GM18951 (cell line): ENCODE measurements around the gene APOBEC4.

ENCODE experiments used
- POLR2A ChIP-seq: IDR thresholded peaks from 4 replicates; pipeline ENCODE4 v1.6.1; 2011; ENCODE audit warnings: mild to moderate bottlenecking; ENCODE audit not compliant: insufficient read length, insufficient read depth; ENCODE audit errors: extremely low read depth
- in situ Hi-C: fragments of 300-500 bp; cut with MboI; formaldehyde crosslinking; loops from one replicate; pipeline ENCODE4 v1.12.0; 2022; ENCODE audit warnings: low sequenced_read_pairs, mixed read lengths, inconsistent platforms; ENCODE audit not compliant: unreplicated experiment

The APOBEC4 gene

DNA sequence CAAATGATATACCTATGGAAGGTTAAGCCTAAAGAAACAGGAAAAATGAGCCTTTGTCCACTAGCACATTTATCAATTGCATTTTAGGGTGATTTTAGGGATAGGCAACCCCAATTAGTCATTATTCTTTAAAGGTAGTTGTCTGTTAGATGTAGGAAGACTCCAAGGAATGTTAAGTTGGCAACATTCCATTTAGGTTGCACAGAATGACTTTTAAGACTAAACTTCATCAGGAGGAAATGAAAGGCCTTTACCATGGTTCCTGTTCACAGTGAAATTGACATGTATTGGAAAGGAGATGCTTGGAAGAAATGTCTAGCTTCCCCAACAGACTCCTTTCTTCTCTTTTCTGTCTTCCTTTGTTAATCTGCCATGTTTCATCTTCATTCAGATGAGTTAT lies 1.6 kb upstream of the APOBEC4 start:
- in situ Hi-C loops = no loop called here
- TF ChIP-seq POLR2A = no peak

DNA sequence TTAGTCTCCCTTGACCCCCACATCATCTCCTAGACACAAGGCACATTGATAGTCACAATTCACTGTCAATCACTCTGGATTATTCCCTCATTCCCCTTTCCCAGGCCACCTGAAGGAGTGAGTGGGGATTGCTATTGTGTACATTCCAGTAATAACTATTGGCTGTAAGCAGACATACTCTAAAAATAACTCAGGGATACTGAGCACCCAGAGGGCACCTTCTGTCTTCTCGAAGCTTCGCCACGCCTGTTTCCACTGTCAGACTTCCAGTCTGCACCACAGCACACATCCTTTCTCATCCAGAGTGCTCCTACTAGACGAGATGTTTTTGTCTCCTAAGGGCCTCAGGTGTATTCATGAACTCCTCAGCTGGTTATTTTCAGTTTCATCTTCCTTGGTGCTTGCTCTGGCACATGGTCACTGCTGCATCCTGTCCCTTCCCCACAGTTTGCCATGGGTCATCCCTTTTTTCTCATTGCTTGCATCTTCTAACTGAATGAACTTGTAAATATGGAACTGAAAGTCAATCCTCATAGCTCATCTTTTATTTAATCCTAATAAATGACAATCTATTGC lies 848 bp upstream of the APOBEC4 start:
- in situ Hi-C loops = no loop called here
- TF ChIP-seq POLR2A = no peak

DNA sequence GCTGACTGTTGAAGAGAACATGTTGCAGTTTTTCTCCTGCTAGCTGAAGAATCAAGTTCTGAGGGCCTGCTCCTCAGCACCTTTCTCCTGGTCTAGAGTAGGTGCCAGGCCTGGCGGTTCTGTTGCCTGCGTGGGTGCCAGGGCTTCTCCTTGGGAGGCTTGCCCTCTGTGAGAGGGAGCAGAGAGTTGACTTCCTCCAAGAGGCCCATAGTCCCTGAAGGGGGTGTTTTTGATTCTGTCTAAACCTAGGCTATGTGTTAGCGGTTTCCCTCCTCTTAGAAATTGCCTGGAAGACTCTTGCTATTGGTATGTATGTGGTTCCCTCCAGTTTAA lies 312 bp upstream of the APOBEC4 start:
- no peak for TF ChIP-seq POLR2A
- in situ Hi-C loops = no loop called here

DNA sequence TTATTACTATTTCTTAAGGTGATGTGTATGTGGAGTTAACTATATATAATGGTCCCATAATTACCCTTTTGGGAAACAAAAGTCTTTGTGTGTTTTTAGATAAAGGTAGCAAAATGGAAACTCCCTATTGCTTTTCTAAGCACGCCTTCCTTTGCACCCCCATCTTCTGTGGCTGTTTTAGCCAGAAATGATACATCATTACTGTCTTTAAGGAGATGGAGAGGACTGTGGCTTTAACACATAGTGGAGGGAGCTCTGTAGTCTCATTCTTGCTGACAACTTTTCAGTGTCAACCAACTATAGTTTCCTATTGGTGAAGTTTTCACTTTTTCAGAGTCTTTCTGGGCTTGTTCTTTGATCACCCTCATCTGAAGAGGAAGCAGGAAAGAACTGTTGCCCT lies 1.0 kb downstream of the APOBEC4 start:
- in situ Hi-C loops = no loop called here
- no peak for TF ChIP-seq POLR2A

DNA sequence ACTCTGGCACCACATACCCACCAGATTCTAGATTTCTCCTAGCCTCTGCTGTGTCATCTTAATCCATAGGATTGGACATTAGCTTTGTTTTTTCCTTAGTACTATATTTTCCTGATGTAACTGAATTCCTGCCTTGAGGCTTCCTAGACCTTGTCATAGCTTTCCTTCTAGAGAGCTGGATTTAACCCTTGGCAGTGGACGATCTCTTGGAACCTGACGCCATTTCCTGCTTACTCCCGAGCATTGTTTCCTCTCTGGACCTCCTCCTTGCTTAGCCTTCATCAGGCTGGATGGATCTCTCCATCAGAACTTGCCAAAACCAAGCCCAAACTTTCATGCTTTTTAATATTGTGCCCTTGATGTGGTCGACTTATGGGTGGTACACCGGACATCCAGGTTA lies 1.5 kb downstream of the APOBEC4 start:
- TF ChIP-seq POLR2A = no peak
- in situ Hi-C loops = no loop called here

DNA sequence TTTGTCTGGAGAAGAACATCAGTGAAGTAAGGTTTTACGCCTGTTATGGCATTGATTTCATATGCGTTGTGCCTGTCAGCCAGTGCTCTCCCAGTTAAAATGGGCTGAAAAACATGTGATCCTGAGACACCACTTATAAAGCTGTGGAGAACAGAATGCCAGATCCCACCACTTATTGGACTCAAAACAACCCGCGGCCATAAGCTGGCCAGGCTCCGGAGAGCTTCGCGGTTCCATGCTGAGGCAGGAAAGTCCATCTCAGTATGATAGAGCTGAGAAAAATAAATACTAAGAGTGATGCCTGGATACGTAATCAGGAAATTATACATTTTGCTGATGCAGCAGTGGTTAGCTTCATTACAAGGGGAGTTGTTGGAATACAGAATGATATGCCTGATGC lies 5.1 kb downstream of the APOBEC4 start:
- in situ Hi-C loops = loop anchor here (10.0 kb wide), 1 partner anchor 267 kb away; no protein-coding TSS in a partner anchor
- TF ChIP-seq POLR2A = no peak

DNA sequence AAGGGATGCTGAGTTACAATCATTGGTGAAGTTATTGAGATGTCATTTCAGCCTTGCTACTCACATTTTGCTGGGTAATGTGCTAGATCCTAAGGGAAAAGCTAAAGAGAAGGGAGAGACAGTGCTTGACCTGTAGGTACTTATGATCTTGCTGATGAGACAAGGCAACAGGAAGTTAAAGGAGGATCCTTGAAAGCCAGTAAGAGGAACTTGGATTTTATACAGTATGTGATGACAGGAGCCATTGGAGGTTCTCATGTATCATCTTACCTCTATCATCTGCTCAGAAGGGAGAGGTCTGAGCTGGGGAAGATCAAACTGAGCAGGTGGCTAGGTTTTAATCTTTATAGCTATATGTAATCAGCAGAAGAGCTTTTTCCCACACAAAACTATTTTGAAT lies 6.3 kb downstream of the APOBEC4 start:
- in situ Hi-C loops = loop anchor here (10.0 kb wide), 1 partner anchor 268 kb away; no protein-coding TSS in a partner anchor
- TF ChIP-seq POLR2A = no peak

DNA sequence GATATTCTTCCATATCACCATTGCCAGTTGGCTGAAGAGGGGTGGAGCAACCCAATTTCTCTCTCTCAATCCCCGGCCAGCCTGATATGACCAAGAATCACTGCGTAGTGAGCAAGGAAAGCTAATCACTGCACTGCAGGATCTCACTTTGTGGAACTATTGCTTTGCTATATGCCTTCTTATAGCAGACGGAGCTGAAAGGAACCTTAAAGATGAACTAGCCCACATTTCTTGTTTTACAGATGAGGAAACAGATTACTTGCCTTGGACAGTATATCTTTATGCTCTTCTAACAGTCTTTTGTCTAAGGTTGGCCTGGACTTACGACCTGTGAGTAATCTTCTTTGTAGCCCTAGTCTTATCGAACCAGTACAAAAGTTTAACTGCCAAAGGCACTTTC lies 7.6 kb downstream of the APOBEC4 start:
- TF ChIP-seq POLR2A = no peak
- in situ Hi-C loops = loop anchor here (10.0 kb wide), 1 partner anchor 269 kb away; no protein-coding TSS in a partner anchor

DNA sequence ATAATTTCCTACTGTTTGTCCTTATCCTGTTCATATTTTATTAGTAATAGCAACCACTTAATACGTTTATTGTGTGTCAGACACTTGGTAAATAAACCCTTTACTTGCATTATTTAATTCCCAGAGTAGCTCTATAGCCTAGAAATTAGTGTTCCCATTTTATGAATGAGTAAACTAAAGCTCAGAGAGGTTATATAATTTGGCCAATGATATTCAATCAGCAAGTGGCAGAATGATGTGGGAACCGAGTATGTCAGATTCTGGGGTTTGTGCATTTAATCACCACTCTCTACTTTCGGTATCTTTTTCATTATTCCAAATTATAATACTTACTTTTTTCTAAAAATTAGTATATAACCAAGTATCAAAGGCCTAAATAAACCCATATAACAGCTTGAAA lies 10.9 kb downstream of the APOBEC4 start:
- in situ Hi-C loops = loop anchor here (10.0 kb wide), 1 partner anchor 273 kb away; no protein-coding TSS in a partner anchor
- TF ChIP-seq POLR2A = no peak

DNA sequence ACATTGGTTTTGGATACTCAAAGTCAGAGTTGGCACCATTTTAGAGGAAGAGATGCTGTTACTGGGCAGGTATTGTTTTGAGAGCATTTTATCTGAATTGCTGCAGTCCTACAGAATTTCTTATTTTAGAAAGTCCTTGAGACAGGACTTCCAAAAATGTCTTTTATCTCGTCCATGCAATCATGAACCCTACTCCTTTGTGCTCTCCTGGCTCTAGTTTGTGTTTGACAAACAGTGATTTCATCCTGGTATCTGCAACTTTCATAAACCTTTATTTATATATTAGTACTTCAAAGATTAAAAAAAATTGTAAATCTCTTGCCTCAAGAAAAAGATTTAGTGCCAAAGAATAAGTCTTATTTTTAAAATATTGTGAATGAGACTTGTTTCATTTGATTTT lies 12.9 kb downstream of the APOBEC4 start:
- in situ Hi-C loops = loop anchor here (10.0 kb wide), 1 partner anchor 275 kb away; no protein-coding TSS in a partner anchor

DNA sequence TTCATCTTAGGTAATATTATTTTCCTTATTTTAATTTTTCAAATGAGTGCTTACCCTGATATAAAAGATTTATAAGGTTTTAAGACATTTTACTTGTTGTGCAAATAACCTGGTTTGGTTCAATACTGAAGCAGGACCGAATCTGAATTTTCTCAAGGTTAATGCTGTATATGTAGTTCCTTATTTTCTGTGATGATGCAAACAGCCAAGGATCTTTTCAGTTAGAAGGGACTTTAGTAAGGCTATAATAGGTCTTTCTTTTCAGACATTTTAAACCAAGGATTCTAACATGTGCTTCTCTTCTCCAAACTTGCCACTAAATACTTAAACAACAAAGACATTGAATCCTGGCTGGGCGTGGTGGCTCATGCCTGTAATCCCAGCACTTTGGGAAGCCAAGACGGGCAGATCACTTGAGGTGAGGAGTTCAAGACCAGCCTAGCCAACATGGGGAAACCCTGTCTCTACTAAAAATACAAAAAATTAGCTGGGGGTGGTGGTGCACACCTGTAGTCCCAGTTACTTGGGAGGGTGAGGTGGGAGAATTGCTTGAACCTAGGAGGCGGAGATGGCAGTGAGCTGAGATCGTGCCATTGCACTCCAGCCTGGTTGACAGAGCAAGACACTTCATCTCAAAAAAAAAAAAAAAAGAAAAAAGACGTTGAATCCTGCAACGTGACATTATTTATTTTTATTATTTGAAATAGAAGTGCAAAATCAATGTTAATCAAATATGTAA lies 14.3 kb downstream of the APOBEC4 start:
- in situ Hi-C loops = no loop called here

More for the DNA sequence above, 12.9 kb downstream of the APOBEC4 start:
- no peak for TF ChIP-seq POLR2A

DNA sequence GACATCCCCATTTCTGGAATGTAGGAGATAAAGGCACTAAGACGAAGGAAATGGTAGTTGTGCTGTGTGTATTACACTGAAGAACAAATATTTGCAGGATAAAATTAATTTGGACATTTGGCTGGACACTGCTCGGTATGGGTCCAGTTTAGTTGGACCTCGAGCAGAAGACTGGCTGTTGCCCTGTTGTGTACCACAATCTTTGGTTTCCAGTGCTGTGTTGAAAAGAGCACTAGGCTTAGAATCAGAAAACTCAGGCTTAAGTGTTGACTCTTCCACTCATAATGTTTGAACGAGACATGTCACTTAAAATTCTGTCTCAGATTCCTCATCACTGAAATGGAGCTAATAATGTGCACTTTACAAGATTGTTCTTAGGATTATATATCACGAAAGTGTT lies 16.3 kb downstream of the APOBEC4 start:
- in situ Hi-C loops = no loop called here
- TF ChIP-seq POLR2A = no peak

More for the DNA sequence above, 14.3 kb downstream of the APOBEC4 start:
- no peak for TF ChIP-seq POLR2A

DNA sequence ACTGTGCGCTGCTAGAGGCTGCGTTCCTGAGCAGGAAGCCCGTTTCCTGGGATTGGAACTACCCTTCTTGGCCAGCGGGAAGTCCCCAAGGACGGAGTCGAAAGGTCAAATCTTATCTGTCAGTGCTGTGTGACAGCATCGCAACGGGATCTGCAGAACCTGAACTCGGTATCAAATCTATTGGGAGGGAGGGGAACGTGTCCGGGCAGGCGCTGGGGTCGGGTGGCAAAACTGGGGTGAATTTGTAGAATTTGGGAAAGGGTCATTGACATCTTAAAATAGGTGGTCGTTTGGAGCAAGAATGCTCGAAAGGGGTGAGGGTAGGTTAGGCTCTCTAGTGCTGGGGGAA lies 16.8 kb downstream of the APOBEC4 start:
- no peak for TF ChIP-seq POLR2A
- in situ Hi-C loops = no loop called here
